Fibroblast of lung (primary cell): ENCODE measurements around the gene CNKSR3.

ENCODE experiments used
- EZH2 ChIP-seq: IDR thresholded peaks from 2 replicates; pipeline ENCODE4 v1.5.1; 2012; ENCODE audit warnings: low read length, control low read depth, mild to moderate bottlenecking; ENCODE audit errors: missing control alignments
- TF ChIP-seq, protein P1 (sequence below), 2 donors: IDR thresholded peaks in 1 of 2; conservative IDR thresholded peaks in 1 of 2; 1 replicate in 1 of 2; 2 replicates in 1 of 2; pipeline ENCODE4 v1.5.1; 2011 to 2012; ENCODE audit warnings: low read length in 2 of 2, control low read depth in 1 of 2, inconsistent platforms in 1 of 2, low read depth in 1 of 2, mild to moderate bottlenecking in 1 of 2

- TF ChIP-seq, protein P1, sequence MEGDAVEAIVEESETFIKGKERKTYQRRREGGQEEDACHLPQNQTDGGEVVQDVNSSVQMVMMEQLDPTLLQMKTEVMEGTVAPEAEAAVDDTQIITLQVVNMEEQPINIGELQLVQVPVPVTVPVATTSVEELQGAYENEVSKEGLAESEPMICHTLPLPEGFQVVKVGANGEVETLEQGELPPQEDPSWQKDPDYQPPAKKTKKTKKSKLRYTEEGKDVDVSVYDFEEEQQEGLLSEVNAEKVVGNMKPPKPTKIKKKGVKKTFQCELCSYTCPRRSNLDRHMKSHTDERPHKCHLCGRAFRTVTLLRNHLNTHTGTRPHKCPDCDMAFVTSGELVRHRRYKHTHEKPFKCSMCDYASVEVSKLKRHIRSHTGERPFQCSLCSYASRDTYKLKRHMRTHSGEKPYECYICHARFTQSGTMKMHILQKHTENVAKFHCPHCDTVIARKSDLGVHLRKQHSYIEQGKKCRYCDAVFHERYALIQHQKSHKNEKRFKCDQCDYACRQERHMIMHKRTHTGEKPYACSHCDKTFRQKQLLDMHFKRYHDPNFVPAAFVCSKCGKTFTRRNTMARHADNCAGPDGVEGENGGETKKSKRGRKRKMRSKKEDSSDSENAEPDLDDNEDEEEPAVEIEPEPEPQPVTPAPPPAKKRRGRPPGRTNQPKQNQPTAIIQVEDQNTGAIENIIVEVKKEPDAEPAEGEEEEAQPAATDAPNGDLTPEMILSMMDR (conservative IDR thresholded peaks at IDR 0.05 in 1 of 2, IDR thresholded peaks at IDR 0.05 in 1 of 2; ENCODE audit: low read depth in 1 of 2, low read length in 2 of 2), result peak; percentile 52 to 61
- no peak for TF ChIP-seq EZH2
Measured at GRCh38 chr6:154370545-154370944, 139.9 kb downstream of the CNKSR3 start.
